Activated CD4-positive, CD25-positive, alpha-beta regulatory T cell treated with anti-CD3 and anti-CD28 coated beads, Interleukin-2, amount 50 U/mL, for 24 hours (primary cell): ENCODE measurements around the gene TRMT11.
"Not testable (repeated sequence)": the region's sequence is repeated elsewhere in the genome, so short reads cannot be mapped to it uniquely, and the experiment has no call there.

ENCODE experiments used
- ATAC-seq, 2 donors: fragments of 150-1000 bp; cut with Tn5 transposase; one replicate each; pipeline ENCODE4 v1.10.0; 2021; ENCODE audit warnings: mild to moderate bottlenecking in 1 of 2, moderate library complexity in 1 of 2

Gene TRMT11

GRCh38 chr6:125956506-125957390 is 29.6 kb upstream of the TRMT11 start, which contains the start of gene HINT3:
TSS of gene HINT3 (plus strand) at chr6:125956770. CDS start at chr6:125956978, 208 bp downstream.
- ATAC-seq, result peak; percentile 93 to 95

GRCh38 chr6:125957391-125957693 is 29.0 kb upstream of the TRMT11 start:
- no peak for ATAC-seq

- no peak for ATAC-seq
Measured at GRCh38 chr6:125957845-125958244, 28.5 kb upstream of the TRMT11 start.

GRCh38 chr6:125959041-125959440 is 27.3 kb upstream of the TRMT11 start:
- ATAC-seq, result no peak

GRCh38 chr6:125961117-125961516 is 25.2 kb upstream of the TRMT11 start:
- ATAC-seq, result no peak

- no peak for ATAC-seq
Measured at GRCh38 chr6:125962900-125963497, 23.3 kb upstream of the TRMT11 start.

- ATAC-seq, result no peak
Measured at GRCh38 chr6:125963817-125964216, 22.5 kb upstream of the TRMT11 start.

- ATAC-seq, result no peak
Measured at GRCh38 chr6:125966569-125966968, 19.8 kb upstream of the TRMT11 start.

- no peak for ATAC-seq
Measured at GRCh38 chr6:125968493-125968892, 17.8 kb upstream of the TRMT11 start.

GRCh38 chr6:125970760-125971159 is 15.6 kb upstream of the TRMT11 start:
- no peak for ATAC-seq

GRCh38 chr6:125972478-125972877 is 13.9 kb upstream of the TRMT11 start:
- ATAC-seq, result not testable (repeated sequence)

GRCh38 chr6:125974214-125974866 is 12.0 kb upstream of the TRMT11 start:
- peak; percentile 55 to 58 for ATAC-seq

- ATAC-seq, result no peak
Measured at GRCh38 chr6:125979101-125979500, 7.2 kb upstream of the TRMT11 start.

- ATAC-seq, result no peak
Measured at GRCh38 chr6:125981571-125982185, 4.7 kb upstream of the TRMT11 start.

GRCh38 chr6:125983246-125983945 is 2.9 kb upstream of the TRMT11 start:
- ATAC-seq, result no peak

- no peak for ATAC-seq
Measured at GRCh38 chr6:125984311-125984710, 2.0 kb upstream of the TRMT11 start.

- ATAC-seq, result no peak
Measured at GRCh38 chr6:125985522-125985921, 818 bp upstream of the TRMT11 start.

- ATAC-seq, result no peak
Measured at GRCh38 chr6:125985979-125986300, 400 bp upstream of the TRMT11 start.

- ATAC-seq, result peak; percentile 28 to 33
Measured at GRCh38 chr6:125987026-125987617, 782 bp downstream of the TRMT11 start.

GRCh38 chr6:125988280-125988679 is 1.9 kb downstream of the TRMT11 start:
- ATAC-seq, result no peak

GRCh38 chr6:125989631-125990030 is 3.3 kb downstream of the TRMT11 start:
- ATAC-seq, result no peak

- ATAC-seq, result no peak
Measured at GRCh38 chr6:125991653-125992052, 5.3 kb downstream of the TRMT11 start.
